ENCODE measurements around the gene PIN4.
"Not testable (repeated sequence)": the region's sequence is repeated elsewhere in the genome, so short reads cannot be mapped to it uniquely, and the experiment has no call there.

PIN4 gene

DNA sequence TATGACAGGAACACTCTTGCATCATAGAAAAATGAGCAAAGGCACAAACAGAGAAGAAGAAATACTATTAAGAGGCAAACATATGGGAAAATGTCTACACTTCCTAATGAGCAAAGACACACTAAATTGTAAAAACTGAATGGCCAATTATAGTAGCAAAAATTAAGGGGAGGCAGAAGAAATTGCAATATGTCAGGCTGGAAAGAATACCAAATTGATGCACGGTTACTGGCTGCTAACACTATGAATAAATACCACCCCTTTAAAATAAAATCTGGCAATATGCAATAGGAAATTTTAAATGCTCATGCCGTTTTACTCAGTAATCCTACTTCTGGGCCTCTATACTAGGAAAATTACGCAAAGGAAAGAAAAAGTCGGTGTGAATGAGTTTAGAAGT lies 16.0 kb upstream of the PIN4 start:
- no peak overlapping the region for H3K4me3 ChIP-seq (ENCODE audit: low read length)
- TF ChIP-seq, protein P1, sequence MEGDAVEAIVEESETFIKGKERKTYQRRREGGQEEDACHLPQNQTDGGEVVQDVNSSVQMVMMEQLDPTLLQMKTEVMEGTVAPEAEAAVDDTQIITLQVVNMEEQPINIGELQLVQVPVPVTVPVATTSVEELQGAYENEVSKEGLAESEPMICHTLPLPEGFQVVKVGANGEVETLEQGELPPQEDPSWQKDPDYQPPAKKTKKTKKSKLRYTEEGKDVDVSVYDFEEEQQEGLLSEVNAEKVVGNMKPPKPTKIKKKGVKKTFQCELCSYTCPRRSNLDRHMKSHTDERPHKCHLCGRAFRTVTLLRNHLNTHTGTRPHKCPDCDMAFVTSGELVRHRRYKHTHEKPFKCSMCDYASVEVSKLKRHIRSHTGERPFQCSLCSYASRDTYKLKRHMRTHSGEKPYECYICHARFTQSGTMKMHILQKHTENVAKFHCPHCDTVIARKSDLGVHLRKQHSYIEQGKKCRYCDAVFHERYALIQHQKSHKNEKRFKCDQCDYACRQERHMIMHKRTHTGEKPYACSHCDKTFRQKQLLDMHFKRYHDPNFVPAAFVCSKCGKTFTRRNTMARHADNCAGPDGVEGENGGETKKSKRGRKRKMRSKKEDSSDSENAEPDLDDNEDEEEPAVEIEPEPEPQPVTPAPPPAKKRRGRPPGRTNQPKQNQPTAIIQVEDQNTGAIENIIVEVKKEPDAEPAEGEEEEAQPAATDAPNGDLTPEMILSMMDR (conservative IDR thresholded peaks at IDR 0.05; ENCODE audit: low read depth, low read length): no peak
- no peak for DNase-seq (ENCODE audit: low read depth)

DNA sequence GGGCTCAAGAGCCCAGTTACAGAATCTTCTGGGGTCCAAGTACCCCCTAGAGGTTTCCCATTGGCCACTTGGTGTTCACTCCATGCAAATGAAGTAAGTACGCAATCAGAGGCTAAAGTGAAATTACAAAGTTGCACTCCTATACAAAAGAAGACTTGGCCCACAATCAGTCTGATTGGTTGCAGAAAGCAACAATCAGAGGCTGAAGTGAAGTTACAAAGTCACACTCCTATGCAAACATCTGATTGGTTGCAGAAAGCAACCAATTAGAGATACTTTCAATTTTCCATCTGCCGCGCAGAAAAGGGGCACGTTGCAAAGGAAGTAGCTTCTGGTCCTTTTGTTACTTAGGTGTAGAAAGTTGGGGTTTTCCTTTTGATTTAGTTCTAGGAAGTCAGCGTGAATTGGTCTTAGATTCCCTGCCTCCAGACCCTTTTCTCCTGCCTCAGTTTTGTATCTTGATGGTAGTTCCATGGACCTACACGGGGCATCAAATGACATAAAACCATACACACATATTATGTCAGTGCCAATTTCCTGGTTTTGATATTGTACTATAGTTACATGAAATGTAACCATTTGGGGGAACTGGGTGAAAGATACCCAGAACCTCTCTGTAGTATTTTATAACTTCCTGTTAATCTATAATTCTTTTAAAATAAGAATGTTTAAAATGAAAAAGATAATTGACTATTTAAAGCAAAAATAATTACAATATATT lies 12.4 kb upstream of the PIN4 start:
- no peak for DNase-seq (ENCODE audit: low read depth)
- H3K4me3 ChIP-seq (ENCODE audit: low read length): no peak overlapping the region
- TF ChIP-seq, protein P1 (conservative IDR thresholded peaks at IDR 0.05; ENCODE audit: low read depth, low read length): no peak

DNA sequence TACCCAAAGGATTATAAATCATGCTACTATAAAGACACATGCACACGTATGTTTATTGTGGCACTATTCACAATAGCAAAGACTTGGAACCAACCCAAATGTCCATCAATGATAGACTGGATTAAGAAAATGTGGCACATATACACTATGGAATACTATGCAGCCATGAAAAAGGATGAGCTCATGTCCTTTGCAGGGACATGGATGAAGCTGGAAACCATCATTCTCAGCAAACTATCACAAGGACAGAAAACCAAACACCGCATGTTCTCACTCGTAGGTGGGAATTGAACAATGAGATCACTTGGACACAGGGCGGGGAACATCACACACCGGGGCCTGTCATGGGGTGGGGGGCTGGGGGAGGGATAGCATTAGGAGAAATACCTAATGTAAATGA lies 5.3 kb upstream of the PIN4 start:
- not testable (repeated sequence) for DNase-seq (ENCODE audit: low read depth); H3K4me3 ChIP-seq (ENCODE audit: low read length)

DNA sequence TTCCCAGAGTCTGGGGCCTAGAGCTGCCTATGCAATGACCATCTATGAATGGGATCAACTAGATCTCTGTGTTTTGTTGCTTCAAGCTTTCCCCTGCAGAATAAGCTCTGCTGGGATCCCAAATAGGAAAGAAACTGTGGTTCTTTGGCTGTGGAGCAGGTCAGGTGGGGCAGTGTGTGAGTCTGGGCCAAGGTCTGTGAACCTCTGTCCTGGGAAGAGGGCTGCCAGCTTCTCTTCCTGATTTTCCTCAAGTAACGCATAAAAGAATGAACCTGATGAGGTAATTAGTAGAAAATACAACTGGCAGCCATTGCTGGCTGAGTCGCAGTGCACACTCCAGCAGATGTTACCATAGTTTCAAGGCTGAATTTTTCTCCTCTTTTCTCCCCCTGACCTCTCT lies 4.6 kb upstream of the PIN4 start:
- DNase-seq (ENCODE audit: low read depth): no peak
- TF ChIP-seq, protein P1 (conservative IDR thresholded peaks at IDR 0.05; ENCODE audit: low read depth, low read length): no peak
- H3K4me3 ChIP-seq (ENCODE audit: low read length): no peak overlapping the region

DNA sequence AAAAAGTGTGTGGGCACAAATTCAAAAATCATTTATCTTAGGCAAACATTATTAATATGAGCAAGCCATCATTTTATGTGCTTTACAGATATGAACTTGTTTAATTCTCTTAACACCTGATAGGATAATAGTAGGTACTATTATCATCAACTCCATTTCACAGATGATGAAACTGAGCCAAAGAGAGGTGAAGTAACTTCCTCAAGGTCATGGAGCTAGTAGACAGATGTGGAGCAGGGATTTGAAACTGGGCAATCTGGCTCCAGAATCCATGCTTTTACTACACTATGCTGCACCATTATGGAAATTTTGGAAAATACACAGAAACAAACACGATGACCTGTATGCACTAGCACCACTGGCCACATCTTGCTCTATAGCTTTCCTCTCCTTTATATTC lies 1.0 kb upstream of the PIN4 start:
- TF ChIP-seq, protein P1 (conservative IDR thresholded peaks at IDR 0.05; ENCODE audit: low read depth, low read length): no peak
- H3K4me3 ChIP-seq (ENCODE audit: low read length): peak overlapping the region; percentile 92
- DNase-seq (ENCODE audit: low read depth): no peak

DNA sequence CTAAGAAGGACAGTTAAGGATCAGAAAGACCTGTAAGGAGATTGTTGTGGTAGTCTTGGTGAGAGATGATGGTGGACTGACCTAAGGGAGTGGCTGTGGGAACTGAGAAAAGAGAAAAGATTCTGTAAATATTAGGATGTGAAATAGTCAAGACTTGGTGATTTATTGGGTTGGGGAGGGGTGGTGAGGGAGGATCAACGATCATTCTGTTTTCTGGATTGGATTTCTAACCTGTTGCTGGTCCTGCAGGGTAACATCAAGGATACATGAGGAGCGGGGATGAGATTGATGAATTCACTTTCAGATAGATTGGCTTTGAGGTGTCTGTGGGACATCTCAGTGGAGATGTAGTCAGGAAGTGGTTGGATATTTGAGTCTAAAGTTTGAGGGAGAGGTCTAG lies 1.4 kb downstream of the PIN4 start:
- TF ChIP-seq, protein P1 (conservative IDR thresholded peaks at IDR 0.05; ENCODE audit: low read depth, low read length): no peak
- no peak for DNase-seq (ENCODE audit: low read depth)
- no peak overlapping the region for H3K4me3 ChIP-seq (ENCODE audit: low read length)

DNA sequence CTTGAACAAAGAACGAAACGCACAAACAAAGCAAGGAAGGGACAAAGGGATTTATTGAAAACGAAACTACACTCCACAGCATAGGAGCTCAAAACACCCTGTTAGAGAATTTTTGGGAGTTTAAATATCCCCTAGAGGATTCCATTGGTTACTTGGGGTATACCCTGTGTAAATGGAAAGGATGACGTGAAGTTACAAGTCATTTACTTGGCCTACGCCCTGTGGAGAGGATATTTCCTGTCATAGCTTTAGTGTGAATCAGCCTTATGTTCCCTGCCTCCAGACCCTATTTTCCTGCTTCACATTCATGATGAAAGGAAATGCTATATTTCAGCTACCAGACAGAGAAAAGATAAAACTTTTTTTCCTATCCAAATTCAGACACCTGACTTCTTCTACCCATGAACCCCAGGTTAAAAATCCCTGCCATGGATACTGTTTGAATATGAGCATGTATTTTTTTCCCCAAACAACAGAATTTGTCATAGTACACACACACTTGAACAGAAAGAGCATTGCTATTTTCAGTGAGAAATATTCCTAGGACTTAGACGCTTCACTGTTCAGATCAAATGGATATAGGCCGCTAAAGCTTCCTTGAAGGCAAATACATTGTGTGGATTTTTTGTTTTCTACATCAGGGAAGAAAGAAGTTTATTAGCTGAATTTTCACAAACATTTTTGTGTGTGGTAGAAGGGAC lies 20.4 kb downstream of the PIN4 start:
- H3K4me3 ChIP-seq (ENCODE audit: low read length): no peak overlapping the region
- DNase-seq (ENCODE audit: low read depth): no peak
- TF ChIP-seq, protein P1 (conservative IDR thresholded peaks at IDR 0.05; ENCODE audit: low read depth, low read length): no peak
